SW480 (cell line): Measurements from ENCODE around the gene NHSL1.
A peak's percentile ranks its signal among the peaks of the same experiment; 100 is the strongest.

Source experiments
- DNase-seq: peaks from one replicate; pipeline ENCODE4 v3.0.0-alpha.2; 2016; ENCODE audit warnings: low spot score

The NHSL1 gene

DNA sequence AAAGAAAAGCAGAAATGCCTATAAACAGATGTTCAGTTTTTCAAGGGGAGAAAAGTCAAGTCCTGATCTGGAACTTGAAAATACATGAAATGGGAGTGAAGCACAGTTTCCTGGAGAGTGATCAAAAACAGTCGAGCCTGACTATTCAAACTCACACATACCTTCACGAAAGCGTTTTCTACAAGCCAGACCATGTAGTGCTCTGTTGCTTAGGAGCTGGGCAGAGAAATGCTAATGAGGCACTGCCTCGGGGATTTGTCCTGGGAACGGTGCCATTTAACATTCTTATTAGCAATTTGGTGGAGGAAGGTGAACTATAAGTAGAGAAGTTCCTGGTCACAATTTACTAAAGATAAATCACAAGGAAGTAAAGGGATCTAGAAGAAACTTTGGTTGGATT lies 5.9 kb downstream of the NHSL1 start:
- no peak for DNase-seq

DNA sequence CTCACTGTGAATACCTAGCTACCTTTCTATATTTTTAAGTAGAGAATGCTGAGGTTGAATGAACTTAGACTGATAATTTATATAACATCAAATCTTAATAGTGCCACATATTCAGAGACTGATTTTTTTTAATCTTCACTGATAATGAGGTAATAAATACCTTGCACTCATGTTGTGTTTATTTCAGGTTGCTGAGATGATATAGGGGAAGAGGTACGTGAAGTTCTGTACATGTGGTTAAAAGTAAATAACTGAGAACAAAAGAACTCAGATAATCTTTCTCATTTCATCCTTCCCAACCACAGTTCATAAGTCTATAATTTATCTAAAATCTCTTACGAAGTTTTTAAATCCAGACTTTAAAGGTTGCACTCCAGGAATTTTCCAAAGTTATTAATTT lies 6.4 kb downstream of the NHSL1 start:
- no peak for DNase-seq

GRCh38 chr6:138492113-138492512 lies 7.2 kb downstream of the NHSL1 start:
- no peak for DNase-seq

- no peak for DNase-seq
Measured at GRCh38 chr6:138491017-138491416, 8.3 kb downstream of the NHSL1 start.

DNA sequence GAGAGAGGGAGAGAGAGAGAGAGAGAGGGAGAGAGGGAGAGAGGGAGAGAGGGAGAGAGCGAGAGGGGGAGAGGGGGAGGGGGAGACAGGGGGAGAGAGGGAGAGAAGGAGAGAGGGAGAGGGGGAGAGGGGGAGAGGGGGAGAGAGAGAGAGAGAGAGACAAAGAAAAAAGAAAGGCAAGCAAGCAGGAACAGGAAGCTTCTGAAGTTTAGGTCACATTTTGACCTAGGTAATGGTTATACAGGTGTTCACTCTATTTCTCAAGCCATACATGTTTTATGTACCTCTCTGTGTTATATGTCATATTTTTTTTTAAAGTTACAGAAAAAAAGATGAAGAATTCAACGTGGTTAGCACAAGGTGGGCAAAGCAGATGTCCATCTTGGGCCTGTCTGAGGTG lies 9.4 kb downstream of the NHSL1 start:
- no peak for DNase-seq

GRCh38 chr6:138487102-138487604 lies 12.1 kb downstream of the NHSL1 start:
- DNase-seq = no peak

GRCh38 chr6:138486249-138487101 lies 12.8 kb downstream of the NHSL1 start:
- DNase-seq = peak; percentile 29

- DNase-seq = no peak
Measured at GRCh38 chr6:138485586-138486248, 13.6 kb downstream of the NHSL1 start.

DNA sequence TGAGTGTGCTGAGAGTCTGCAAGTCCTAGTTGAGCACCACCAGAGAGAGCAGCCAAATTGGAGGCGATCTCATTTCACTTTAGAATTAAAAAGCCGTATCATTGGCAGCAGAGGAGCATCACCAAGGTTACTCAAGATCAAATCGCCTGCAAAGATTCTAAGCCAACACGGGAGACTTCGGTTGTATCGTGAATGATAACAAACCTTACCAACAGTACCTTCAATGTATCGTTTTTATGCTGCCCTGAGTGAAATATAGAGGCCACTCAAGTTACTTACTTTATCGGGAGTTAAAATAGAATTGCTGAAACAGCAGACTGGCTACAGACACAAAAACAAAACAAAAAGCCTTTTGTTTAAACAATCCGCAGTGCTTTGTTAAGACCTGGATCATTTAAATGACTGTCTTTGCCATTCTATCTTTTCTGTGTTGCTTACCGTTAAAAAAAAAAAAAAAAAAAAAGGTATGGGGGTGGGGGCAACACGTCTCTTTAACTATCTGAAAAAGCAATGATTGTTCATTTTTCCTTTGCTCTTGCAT lies 14.2 kb downstream of the NHSL1 start:
- no peak for DNase-seq

- DNase-seq = no peak
Measured at GRCh38 chr6:138484018-138484731, 15.1 kb downstream of the NHSL1 start.

DNA sequence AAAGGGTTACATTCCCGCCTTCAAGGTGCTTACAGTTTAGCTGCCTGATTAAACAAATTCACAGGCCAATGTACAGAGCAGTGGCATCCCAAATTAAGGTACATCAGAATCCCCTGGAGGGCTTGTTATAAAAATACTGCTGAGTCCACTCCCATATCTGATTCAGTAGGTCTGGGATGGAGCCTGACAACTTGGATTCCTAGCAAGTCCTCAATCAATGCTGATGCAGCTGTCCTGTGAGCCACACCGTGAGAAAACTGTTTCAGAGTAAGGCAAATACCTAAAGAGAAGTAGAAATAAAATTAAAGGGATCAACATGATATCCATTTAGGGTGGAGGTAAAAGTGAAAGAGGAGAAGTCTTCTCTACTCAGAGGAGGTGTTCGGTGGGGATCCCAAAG lies 16.5 kb downstream of the NHSL1 start:
- DNase-seq = no peak

DNA sequence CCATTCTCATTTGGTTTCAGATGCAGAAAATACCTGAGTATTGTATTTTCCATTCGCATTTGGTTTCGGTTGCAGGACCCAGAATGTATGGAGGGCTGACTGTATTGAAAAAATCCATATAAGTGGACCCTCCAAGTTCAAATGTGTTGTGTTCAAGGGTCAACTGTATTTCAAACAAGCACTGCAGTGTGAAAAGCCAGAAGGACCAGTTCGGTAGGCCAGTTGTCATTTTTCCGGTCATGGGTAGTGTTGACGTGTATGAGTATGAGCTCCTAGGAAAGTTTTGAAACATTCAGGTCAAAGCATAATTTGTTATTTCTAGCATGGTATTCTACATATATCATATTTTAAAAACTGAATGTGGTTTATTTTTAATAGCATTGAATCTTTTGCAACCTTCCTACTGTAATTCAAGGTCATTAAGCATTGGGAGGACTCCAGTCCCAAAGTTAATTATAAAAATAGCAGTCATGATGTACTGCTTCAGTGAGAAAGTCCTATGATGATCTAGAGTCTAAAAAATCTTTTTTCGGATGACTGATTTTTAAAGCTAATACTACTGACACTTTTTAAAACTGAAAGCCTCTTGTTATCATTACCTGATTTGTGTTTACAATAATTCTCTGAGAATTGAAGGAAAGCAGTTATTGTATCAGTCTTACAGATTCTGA lies 18.9 kb downstream of the NHSL1 start:
- DNase-seq = no peak

DNA sequence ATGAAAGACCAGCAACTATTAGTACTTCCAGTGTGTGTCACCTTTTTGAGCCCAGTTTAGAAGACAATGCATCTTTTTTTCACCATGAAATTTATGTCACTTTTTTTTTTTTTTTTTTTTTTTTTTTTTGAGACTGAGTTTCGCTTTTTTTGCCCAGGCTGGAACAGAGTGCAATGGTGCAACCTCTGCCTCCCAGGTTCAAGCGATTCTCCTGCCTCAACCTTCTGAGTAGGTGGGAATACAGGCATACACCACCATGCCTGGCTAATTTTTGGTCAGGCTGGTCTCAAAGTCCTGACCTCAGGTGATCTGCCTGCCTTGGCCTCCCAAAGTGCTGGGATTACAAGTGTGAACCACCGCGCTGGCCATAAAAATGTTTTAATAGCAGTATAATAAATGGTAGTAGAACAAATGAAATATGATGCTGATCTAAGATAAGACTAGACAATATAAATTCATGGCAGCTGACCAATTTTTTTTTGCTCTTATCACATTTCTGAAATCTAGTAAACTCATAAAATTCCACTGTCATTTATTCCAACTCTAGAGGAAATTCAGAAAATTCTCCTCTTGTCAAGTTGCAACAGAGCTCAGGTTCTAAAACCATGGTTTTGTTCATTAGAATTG lies 21.3 kb downstream of the NHSL1 start:
- no peak for DNase-seq

DNA sequence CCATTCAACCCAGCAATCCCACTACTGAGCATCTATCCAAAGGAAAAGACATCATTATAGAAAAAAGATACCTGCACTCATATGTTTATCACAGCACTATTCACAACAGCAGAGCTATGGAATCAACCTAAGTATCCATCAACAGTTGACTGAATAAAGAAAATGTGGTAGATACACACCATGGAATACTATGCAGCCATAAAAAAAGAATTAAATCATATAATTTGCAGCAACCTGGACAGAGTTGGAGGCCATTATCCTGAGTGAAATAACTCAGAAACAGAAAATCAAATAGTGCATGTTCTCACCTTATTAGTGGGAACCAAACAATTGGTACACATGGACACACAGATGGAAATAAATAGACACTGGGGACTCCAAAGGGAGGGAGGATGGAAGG lies 23.2 kb downstream of the NHSL1 start:
- no peak for DNase-seq

- no peak for DNase-seq
Measured at GRCh38 chr6:138473144-138473543, 26.1 kb downstream of the NHSL1 start.

DNA sequence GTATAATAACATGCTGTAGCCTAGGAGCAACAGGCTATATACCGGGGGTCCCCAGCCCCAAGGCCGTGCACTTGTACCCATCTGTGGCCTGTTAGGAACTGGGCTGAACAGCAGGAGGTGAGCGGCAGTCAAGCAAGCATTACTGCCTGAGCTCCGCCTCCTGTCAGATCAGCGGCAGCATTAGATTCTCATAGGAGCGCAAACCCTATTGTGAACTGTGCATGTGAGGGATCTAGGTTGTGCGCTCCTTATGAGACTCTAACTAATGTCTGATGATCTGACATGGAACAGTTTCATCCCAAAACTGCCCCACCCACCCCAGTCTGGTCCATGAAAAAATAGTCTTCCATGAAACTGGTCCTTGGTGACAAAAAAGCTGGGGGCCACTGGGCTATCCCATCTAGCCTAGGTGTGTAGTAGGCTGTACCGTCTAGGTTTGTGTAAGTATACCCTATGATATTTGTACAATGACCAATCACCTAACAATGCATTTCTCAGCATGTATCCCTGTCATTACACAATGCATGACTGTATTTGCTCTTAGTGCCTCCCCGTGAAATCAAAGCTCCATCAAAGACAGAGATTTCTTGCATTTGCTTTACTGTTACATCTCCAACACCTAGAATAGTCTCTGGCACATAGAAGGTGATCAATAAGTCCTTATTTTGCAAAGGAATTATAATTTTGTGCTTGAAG lies 30.8 kb downstream of the NHSL1 start:
- no peak for DNase-seq

GRCh38 chr6:138467901-138468300 lies 31.4 kb downstream of the NHSL1 start:
- no peak for DNase-seq

DNA sequence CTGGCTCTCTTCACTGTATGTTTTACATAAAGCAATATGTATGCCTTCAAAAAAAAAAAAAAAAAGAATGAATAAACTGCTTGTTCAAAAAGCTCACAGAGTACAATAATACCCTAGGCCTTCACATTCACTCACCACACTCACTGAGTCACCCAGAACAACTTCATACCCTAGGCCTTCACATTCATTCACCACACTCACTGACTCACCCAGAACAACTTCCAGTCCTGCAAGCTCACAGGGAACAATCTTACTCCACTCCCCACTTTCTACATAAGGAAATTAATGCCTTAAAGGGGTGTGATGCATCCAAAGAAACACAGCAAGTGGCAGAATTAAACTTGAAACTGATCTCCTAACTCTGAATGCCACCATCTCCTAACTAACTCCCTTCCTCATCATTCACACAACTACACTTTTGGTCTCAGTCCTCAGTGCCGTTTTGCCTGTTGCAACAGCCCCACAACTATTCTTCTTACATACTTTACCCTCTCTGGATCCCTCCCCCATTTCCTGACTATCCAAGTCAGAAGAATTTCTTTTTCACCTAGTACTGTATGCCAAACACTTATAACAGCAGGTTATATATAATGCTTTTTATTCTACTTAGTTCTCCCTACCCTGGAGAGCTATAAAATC lies 34.2 kb downstream of the NHSL1 start:
- DNase-seq = peak; percentile 26

DNA sequence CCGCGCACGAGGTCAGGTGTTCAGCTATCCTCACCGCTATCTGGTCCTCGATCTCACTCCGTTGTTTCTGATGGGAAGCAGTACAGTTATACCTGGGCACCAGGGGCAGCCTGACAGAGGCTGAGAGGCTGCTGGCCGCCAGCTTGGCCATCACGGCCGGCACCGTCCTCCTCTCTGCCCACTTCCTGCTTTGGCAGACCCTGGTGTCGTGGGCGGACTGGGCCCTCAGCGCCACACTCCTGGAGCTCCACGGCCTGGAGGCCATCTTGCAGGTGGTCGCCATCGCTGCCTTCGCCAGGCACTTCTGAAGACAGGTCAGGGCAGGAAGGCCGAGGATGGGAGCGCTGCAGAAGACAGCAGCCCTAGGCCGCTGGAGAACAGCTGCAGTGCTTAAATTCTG lies 35.2 kb downstream of the NHSL1 start:
- DNase-seq = no peak

GRCh38 chr6:138461647-138462046 lies 37.6 kb downstream of the NHSL1 start:
- no peak for DNase-seq
